HG03565 (cell line): ENCODE data around the gene DCTN5.
"Not testable (repeated sequence)": the region's sequence is repeated elsewhere in the genome, so short reads cannot be mapped to it uniquely, and the experiment has no call there.

Experiments used
- ATAC-seq: cut with Tn5 transposase; IDR thresholded peaks from one replicate; pipeline ENCODE4 v1.9.1; 2021; ENCODE audit warnings: mild to moderate bottlenecking, moderate library complexity; ENCODE audit not compliant: unreplicated experiment

DCTN5 gene

GRCh38 chr16:23691483-23692189, 50.4 kb downstream of the DCTN5 start:
- no peak for ATAC-seq

GRCh38 chr16:23692190-23692837, 51.0 kb downstream of the DCTN5 start:
- ATAC-seq, result no peak

- no peak for ATAC-seq
Observed at GRCh38 chr16:23694265-23694643, 53.0 kb downstream of the DCTN5 start.

- ATAC-seq, result no peak
Observed at GRCh38 chr16:23694644-23695373, 53.5 kb downstream of the DCTN5 start.

GRCh38 chr16:23695756-23696155, 54.5 kb downstream of the DCTN5 start:
- ATAC-seq, result no peak

GRCh38 chr16:23699100-23699499, 57.8 kb downstream of the DCTN5 start:
- ATAC-seq, result no peak

- no peak for ATAC-seq
Observed at GRCh38 chr16:23700093-23700492, 58.8 kb downstream of the DCTN5 start.

- no peak for ATAC-seq
Observed at GRCh38 chr16:23700509-23700908, 59.2 kb downstream of the DCTN5 start.

- ATAC-seq, result no peak
Observed at GRCh38 chr16:23701045-23701444, 59.8 kb downstream of the DCTN5 start.

GRCh38 chr16:23702951-23703350, 61.7 kb downstream of the DCTN5 start:
- no peak for ATAC-seq

- no peak for ATAC-seq
Observed at GRCh38 chr16:23704772-23705516, 63.7 kb downstream of the DCTN5 start.

GRCh38 chr16:23705517-23705902, 64.2 kb downstream of the DCTN5 start:
- no peak for ATAC-seq

- no peak for ATAC-seq
Observed at GRCh38 chr16:23706439-23706838, 65.2 kb downstream of the DCTN5 start.

GRCh38 chr16:23709536-23709935, 68.3 kb downstream of the DCTN5 start:
- ATAC-seq, result no peak

GRCh38 chr16:23710008-23710407, 68.7 kb downstream of the DCTN5 start:
- no peak for ATAC-seq

GRCh38 chr16:23710504-23710903, 69.2 kb downstream of the DCTN5 start:
- ATAC-seq, result no peak

- ATAC-seq, result no peak
Observed at GRCh38 chr16:23711785-23712184, 70.5 kb downstream of the DCTN5 start.

- ATAC-seq, result no peak
Observed at GRCh38 chr16:23712976-23713375, 71.7 kb downstream of the DCTN5 start, which contains the start of gene ERN2. ERN2 (minus strand) TSS chr16:23713222; CDS start chr16:23713187, 35 bp downstream.

GRCh38 chr16:23716484-23716883, 75.2 kb downstream of the DCTN5 start:
- ATAC-seq, result no peak

GRCh38 chr16:23722613-23723240, 81.5 kb downstream of the DCTN5 start:
- not testable (repeated sequence) for ATAC-seq
